H1 (cell line): Measurements from ENCODE around the gene SDC4. TPM values are rescaled to one million over a fixed set of nuclear protein-coding genes. Genes with fewer than 3 reads are reported as not detected.

Source experiments
- CTCF ChIA-PET: fragments of 300-600 bp; sonication (Branson Sonifier 250); formaldehyde crosslinking; loops from one replicate; lab custom pipeline; 2021; ENCODE audit not compliant: partially characterized antibody; lab: Charles Lee
- POLR2A ChIA-PET: fragments of 300-600 bp; sonication (Branson Sonifier 250); formaldehyde crosslinking; loops from one replicate; lab custom pipeline; 2021; ENCODE audit warnings: inconsistent platforms; ENCODE audit not compliant: partially characterized antibody; lab: Charles Lee
- DNase-seq, 2 experiments: peaks; one replicate each; pipeline versions ENCODE4 v3.0.0 to v3.0.0-alpha.2; 2010 to 2022; ENCODE audit warnings: low spot score in 2 of 2, low read depth in 1 of 2, mixed read lengths in 1 of 2
- FAIRE-seq: peaks from 2 replicates; lab custom pipeline; 2011; peaks lifted over from hg19 to GRCh38; lab: Jason Lieb, UNC
- H2AFZ ChIP-seq: 2 replicates; pipeline ENCODE4 v1.8.1; 2012; ENCODE audit warnings: low read length, inconsistent platforms
- H2AK5ac ChIP-seq: 2 replicates; pipeline ENCODE4 v1.6.1; 2013; ENCODE audit warnings: low read depth, low read length
- H2BK120ac ChIP-seq: replicated peaks from 2 replicates; pipeline ENCODE3; 2013; ENCODE audit warnings: low read depth, low read length, inconsistent platforms
- H2BK12ac ChIP-seq: 2 replicates; pipeline ENCODE4 v1.6.1; 2013; ENCODE audit warnings: low read depth, low read length
- H2BK15ac ChIP-seq: 2 replicates; pipeline ENCODE4 v1.6.1; 2013; ENCODE audit warnings: low read length
- H2BK20ac ChIP-seq: 2 replicates; pipeline ENCODE4 v1.6.1; 2013; ENCODE audit warnings: low read length
- H2BK5ac ChIP-seq: 2 replicates; pipeline ENCODE4 v1.6.1; 2013; ENCODE audit warnings: low read depth, low read length
- H3K14ac ChIP-seq: 2 replicates; pipeline ENCODE4 v1.6.1; 2013; ENCODE audit warnings: inconsistent platforms; ENCODE audit not compliant: insufficient read length
- H3K18ac ChIP-seq: 2 replicates; pipeline ENCODE4 v1.6.1; 2013; ENCODE audit warnings: low read length; ENCODE audit errors: extremely low read depth
- H3K23ac ChIP-seq: 2 replicates; pipeline ENCODE4 v1.6.1; 2013; ENCODE audit warnings: inconsistent platforms; ENCODE audit not compliant: insufficient read length
- H3K23me2 ChIP-seq: 2 replicates; pipeline ENCODE4 v1.6.1; 2013; ENCODE audit warnings: low read depth, low read length
- H3K27ac ChIP-seq: 2 replicates; pipeline ENCODE4 v1.6.1; 2011; ENCODE audit warnings: low read depth, low read length, inconsistent platforms
- H3K27me3 ChIP-seq, 4 experiments: replicated peaks in 1 of 4; 1 replicate in 1 of 4; 2 replicates in 3 of 4; pipeline versions ENCODE4 v1.6.1 to v1.8.1; 2011 to 2013; ENCODE audit warnings: low read length in 3 of 4, mild to moderate bottlenecking in 3 of 4, inconsistent platforms in 2 of 4, mixed read lengths in 2 of 4, moderate library complexity in 1 of 4; ENCODE audit not compliant: control insufficient read depth in 3 of 4, insufficient read depth in 3 of 4; ENCODE audit errors: extremely low read depth in 1 of 4
- H3K36me3 ChIP-seq, 4 experiments: 2 replicates each; pipeline versions ENCODE4 v1.6.1 to v1.8.1; 2011 to 2013; ENCODE audit warnings: mild to moderate bottlenecking in 4 of 4, low read length in 3 of 4, moderate library complexity in 2 of 4, control low read depth in 1 of 4, inconsistent platforms in 1 of 4; ENCODE audit not compliant: insufficient read depth in 4 of 4, control insufficient read depth in 2 of 4
- H3K4ac ChIP-seq: replicated peaks from 2 replicates; pipeline ENCODE3; 2013; ENCODE audit warnings: low read length, low read depth, mixed read lengths, inconsistent platforms; ENCODE audit not compliant: insufficient read length
- H3K4me1 ChIP-seq, 4 experiments: replicated peaks in 1 of 4; 1 replicate in 1 of 4; 2 replicates in 3 of 4; pipeline versions ENCODE4 v1.6.1 to v1.8.1; 2011 to 2013; ENCODE audit warnings: low read length in 3 of 4, inconsistent platforms in 2 of 4, mixed read lengths in 1 of 4; ENCODE audit not compliant: insufficient read depth in 4 of 4, control insufficient read depth in 3 of 4
- H3K4me2 ChIP-seq, 2 experiments: 2 replicates each; pipeline versions ENCODE4 v1.6.1 to v1.8.1; 2011 to 2013; ENCODE audit warnings: low read depth in 2 of 2, low read length in 2 of 2, control low read depth in 1 of 2, inconsistent platforms in 1 of 2, mild to moderate bottlenecking in 1 of 2; ENCODE audit not compliant: insufficient read depth in 1 of 2
- H3K4me3 ChIP-seq, 4 experiments: fragments of 200-600, 300-600 bp in 1 of 4; sonication (generic), shearing (Covaris generic), sonication (Bioruptor Twin) in 1 of 4; 2 replicates each; pipeline versions ENCODE4 v1.5.1 to v1.8.1; 2011 to 2016; ENCODE audit warnings: low read length in 4 of 4, low read depth in 3 of 4, control low read depth in 2 of 4, inconsistent platforms in 2 of 4, mild to moderate bottlenecking in 2 of 4, mixed read lengths in 1 of 4, moderate library complexity in 1 of 4; ENCODE audit not compliant: insufficient read depth in 2 of 4; ENCODE audit errors: extremely low read depth in 1 of 4
- H3K56ac ChIP-seq: replicated peaks from 2 replicates; pipeline ENCODE3; 2013; ENCODE audit warnings: low read depth, mild to moderate bottlenecking, mixed read lengths, low read length, inconsistent platforms; ENCODE audit not compliant: insufficient read length
- H3K79me1 ChIP-seq: 2 replicates; pipeline ENCODE4 v1.6.1; 2013; ENCODE audit warnings: low read depth, low read length, control low read depth
- H3K79me2 ChIP-seq, 2 experiments: 2 replicates each; pipeline versions ENCODE4 v1.6.1 to v1.8.1; 2012 to 2013; ENCODE audit warnings: low read length in 2 of 2, mild to moderate bottlenecking in 2 of 2, inconsistent platforms in 1 of 2; ENCODE audit not compliant: insufficient read depth in 2 of 2, control insufficient read depth in 1 of 2
- H3K9ac ChIP-seq, 4 experiments: replicated peaks in 1 of 4; 1 replicate in 1 of 4; 2 replicates in 3 of 4; pipeline versions ENCODE4 v1.6.1 to v1.8.1; 2011 to 2013; ENCODE audit warnings: low read depth in 3 of 4, low read length in 3 of 4, control low read depth in 2 of 4, mild to moderate bottlenecking in 2 of 4, moderate library complexity in 2 of 4, inconsistent platforms in 1 of 4; ENCODE audit errors: extremely low read depth in 1 of 4
- H3K9me3 ChIP-seq, 2 experiments: 2 replicates each; pipeline versions ENCODE4 v1.6.1 to v1.8.1; 2012 to 2013; ENCODE audit warnings: mild to moderate bottlenecking in 2 of 2, moderate library complexity in 2 of 2, control low read depth in 1 of 2, inconsistent platforms in 1 of 2, low read depth in 1 of 2, low read length in 1 of 2, mixed read lengths in 1 of 2; ENCODE audit not compliant: insufficient read depth in 2 of 2
- H4K20me1 ChIP-seq, 2 experiments: replicated peaks in 1 of 2; 2 replicates each; pipeline versions ENCODE3 to v1.8.1; 2011 to 2013; ENCODE audit warnings: inconsistent platforms in 2 of 2, low read length in 2 of 2, mild to moderate bottlenecking in 1 of 2; ENCODE audit not compliant: insufficient read depth in 2 of 2, control insufficient read depth in 1 of 2
- H4K5ac ChIP-seq: 2 replicates; pipeline ENCODE4 v1.6.1; 2013; ENCODE audit warnings: low read length, low read depth, mixed read lengths, inconsistent platforms; ENCODE audit not compliant: insufficient read length
- H4K8ac ChIP-seq: 2 replicates; pipeline ENCODE4 v1.8.0; 2013; ENCODE audit warnings: mild to moderate bottlenecking, moderate library complexity, low read length, inconsistent platforms; ENCODE audit not compliant: insufficient read depth; ENCODE audit errors: extremely low read depth
- H4K91ac ChIP-seq: replicated peaks from 2 replicates; pipeline ENCODE3; 2013; ENCODE audit warnings: low read length, mixed read lengths, inconsistent platforms; ENCODE audit not compliant: insufficient read length
- EP300 ChIP-seq, 2 experiments: IDR thresholded peaks; 1 replicate in 1 of 2; 2 replicates in 1 of 2; pipeline ENCODE4 v1.6.1; 2011 to 2012; ENCODE audit warnings: low read depth in 2 of 2, low read length in 2 of 2, mild to moderate bottlenecking in 2 of 2, borderline replicate concordance in 1 of 2, inconsistent platforms in 1 of 2, moderate library complexity in 1 of 2
- EZH2 ChIP-seq: fragments of 200-600 bp; sonication (generic); IDR thresholded peaks from 2 replicates; pipeline ENCODE4 v1.7.1; 2012; ENCODE audit warnings: low read depth, mild to moderate bottlenecking, moderate library complexity, low read length, inconsistent platforms; ENCODE audit not compliant: severe bottlenecking
- JUN ChIP-seq: IDR thresholded peaks from 2 replicates; pipeline ENCODE4 v1.6.1; 2011; ENCODE audit warnings: low read depth, mild to moderate bottlenecking, improper control_type of control experiment, low read length
- TAF1 ChIP-seq: IDR thresholded peaks from 2 replicates; pipeline ENCODE4 v1.6.1; 2011; ENCODE audit warnings: mild to moderate bottlenecking, low read depth, low read length
- USF2 ChIP-seq: IDR thresholded peaks from 2 replicates; pipeline ENCODE4 v1.6.1; 2011; ENCODE audit warnings: low read length, improper control_type of control experiment
- WGBS, 2 experiments: shearing (Covaris generic) in 1 of 2; methylation state at CpG; one replicate each; pipeline versions ENCODE4 v1.1.6 to v1.1.7; 2013 to 2015; ENCODE audit warnings: low lambda C conversion rate in 2 of 2, mixed read lengths in 2 of 2, inconsistent platforms in 1 of 2, low coverage in 1 of 2, missing lambda C conversion rate in 1 of 2; ENCODE audit not compliant: insufficient replicate concordance in 2 of 2, insufficient coverage in 1 of 2, insufficient read length in 1 of 2; ENCODE audit errors: extremely low coverage in 1 of 2, missing lambda C conversion rate in 1 of 2; 5-methylcytosine and 5-hydroxymethylcytosine counted together
- polyA plus RNA-seq, 7 experiments: library from polyadenylated mRNA; depleted of rRNA in 3 of 7; stranded (reverse) in 5 of 7; unstranded in 2 of 7; fragments of >200 nt in 5 of 7; fragments of 200-250 nt in 2 of 7; gene quantifications; 1 replicate in 5 of 7; 2 replicates in 1 of 7; 4 replicates in 1 of 7; pipeline versions ENCODE4 v1.2.1 to v1.2.3, GENCODE V29; 2011 to 2013; ENCODE audit warnings: missing spikeins in 2 of 7, mixed read lengths in 2 of 7
- total RNA-seq: library from RNA; stranded (reverse); fragmentation: NEBNext Ultra II Directional; extraction: Animal tissue kit (Norgen Biotek cat#: 25700); gene quantifications from 2 replicates; pipeline ENCODE4 v1.2.1, GENCODE V29; 2021

Gene SDC4
- total and polyA plus RNA-seq, 2 of the 8 experiments (the other 6 are each of a cell fraction or from before 2014, with no cell fraction given) = 34.6 to 60.2 TPM

- Histone ChIP-seq H3K23me2 (no peaks in the 10 kb centered on the region), H3K79me1 (peaks cover 19% of the 10 kb centered on the region), H2BK20ac (no peak overlapping the region), H3K18ac (peak overlapping the region; percentile 44), H3K79me2 (peaks cover 0 to 65% of the 10 kb centered on the region in 2 experiments; a peak in 3 of 4 replicates), H3K14ac (no peak overlapping the region), H2AK5ac (0 out of 2 replicates have a peak overlapping the region, but pooled peaks have one; percentile 65), H3K4ac (no peak overlapping the region), H4K8ac (peak overlapping the region; percentile 81; the same call in 1 of the 2 replicates), H2BK12ac (peak overlapping the region; percentile 63), H3K9me3 (no peaks in the 10 kb centered on the region), H3K36me3 (peaks cover 0 to 7% (median 2%) of the 10 kb centered on the region in 4 experiments; a peak in 5 of 8 replicates), H4K5ac (peak overlapping the region; percentile 9), H3K4me3 (no peak overlapping the region), H3K4me2 (peak overlapping the region in 1 of 2 experiments; percentile 15; a peak in 1 of 4 replicates), H4K20me1 (peaks cover 0 to 2% of the 10 kb centered on the region in 2 experiments), H3K27ac (peak overlapping the region; percentile 39), H3K23ac (no peak overlapping the region), H2BK5ac (peak overlapping the region; percentile 56), H2BK120ac (peak overlapping the region; percentile 44), H3K27me3 (no peaks in the 10 kb centered on the region), H3K9ac (no peak overlapping the region; a peak in 2 of 7 replicates), H4K91ac (no peak overlapping the region), H3K56ac (no peak overlapping the region), H2BK15ac (peak overlapping the region; percentile 50; the same call in 1 of the 2 replicates), H3K4me1 (peaks cover 11 to 43% (median 28%) of the 10 kb centered on the region in 4 experiments), H2AFZ (no peak overlapping the region)
- FAIRE-seq (no peak), DNase-seq (peak in 1 of 2 experiments; percentile 52)
- WGBS, 2 experiments = 82% methylated on average over 15 of the region's 15 CpGs; no CpG with 5 or more reads in 1 of the 2 experiments
- TF ChIP-seq JUN = no peak
- no peak for TF ChIP-seq TAF1
- TF ChIP-seq EP300 (IDR thresholded peaks at IDR 0.05; ENCODE audit: borderline replicate concordance in 1 of 2, low read depth in 2 of 2, low read length in 2 of 2) = no peak
- no peak for TF ChIP-seq USF2
- no peak for TF ChIP-seq EZH2
- POLR2A ChIA-PET = interaction anchor here (0.9 to 8.1 kb wide), 11 partner anchors 11 to 91 kb away, joined by 3 to 60 read pairs (median 4); partner anchors contain the start of genes PIGT and SDC4
- CTCF ChIA-PET = interaction anchor here (0.7 to 5.0 kb wide), 11 partner anchors 14 to 121 kb away, joined by 3 to 44 read pairs (median 4); partner anchors contain the start of gene SYS1
These were observed 10.7 kb downstream of the SDC4 start for GRCh38 chr20:45337367-45338120.
